ENCODE measurements around the gene AOX1. TPM values are rescaled to one million over a fixed set of nuclear protein-coding genes. Genes with fewer than 3 reads are reported as not detected.

The AOX1 gene
- total and polyA plus RNA-seq, 2 of the 8 experiments (the other 6 are each of a cell fraction or from before 2014, with no cell fraction given): 5.6 to 8.3 TPM

DNA sequence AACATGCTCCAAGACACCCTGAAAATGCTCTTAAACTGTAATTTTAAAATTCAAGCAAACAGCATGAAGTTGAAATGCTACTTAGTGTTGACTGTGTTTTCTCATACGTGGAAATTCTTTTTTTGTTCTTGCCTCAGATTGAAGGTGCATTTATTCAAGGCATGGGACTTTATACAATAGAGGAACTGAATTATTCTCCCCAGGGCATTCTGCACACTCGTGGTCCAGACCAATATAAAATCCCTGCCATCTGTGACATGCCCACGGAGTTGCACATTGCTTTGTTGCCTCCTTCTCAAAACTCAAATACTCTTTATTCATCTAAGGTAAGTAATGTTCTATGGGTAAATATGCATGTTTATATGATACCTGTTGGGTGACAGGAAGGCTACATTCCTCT, 82.7 kb downstream of the AOX1 start:
- H3K4me3 ChIP-seq (ENCODE audit: extremely low read depth in 1 of 4, insufficient read depth in 2 of 4, low read depth in 3 of 4, low read length in 4 of 4): no peak overlapping the region
- DNase-seq (ENCODE audit: low read depth in 1 of 2, low spot score in 2 of 2) (no peak), FAIRE-seq (no peak)
- ChIA-PET CTCF (ENCODE audit: partially characterized antibody) (no interaction called here), POLR2A (ENCODE audit: partially characterized antibody) (no interaction called here)
- no peaks in the 10 kb centered on the region for H3K27me3 ChIP-seq (replicated peaks in 1 of 4; ENCODE audit: control insufficient read depth in 3 of 4, extremely low read depth in 1 of 4, insufficient read depth in 3 of 4, low read length in 3 of 4)
- no peaks in the 10 kb centered on the region for H3K79me2 ChIP-seq (ENCODE audit: control insufficient read depth in 1 of 2, insufficient read depth in 2 of 2, low read length in 2 of 2)
- no peak overlapping the region for H2BK15ac ChIP-seq (ENCODE audit: low read length)
- no peaks in the 10 kb centered on the region for H3K23me2 ChIP-seq (ENCODE audit: low read depth, low read length)
- H3K27ac ChIP-seq (ENCODE audit: low read depth, low read length): no peak overlapping the region
- H4K8ac ChIP-seq (ENCODE audit: extremely low read depth, insufficient read depth, low read length): no peak overlapping the region
- H3K14ac ChIP-seq (ENCODE audit: insufficient read length): no peak overlapping the region
- no peaks in the 10 kb centered on the region for H3K36me3 ChIP-seq (ENCODE audit: control insufficient read depth in 2 of 4, insufficient read depth in 4 of 4, low read length in 3 of 4)
- H2BK12ac ChIP-seq (ENCODE audit: low read depth, low read length): no peak overlapping the region
- no peak overlapping the region for H3K23ac ChIP-seq (ENCODE audit: insufficient read length)
- H4K5ac ChIP-seq (ENCODE audit: insufficient read length, low read depth, low read length): no peak overlapping the region
- H2AFZ ChIP-seq (ENCODE audit: low read length): no peak overlapping the region
- no peaks in the 10 kb centered on the region for H3K4me1 ChIP-seq (replicated peaks in 1 of 4; ENCODE audit: control insufficient read depth in 3 of 4, insufficient read depth in 4 of 4, low read length in 3 of 4)
- no peak overlapping the region for H3K9ac ChIP-seq (replicated peaks in 1 of 4; ENCODE audit: extremely low read depth in 1 of 4, low read depth in 3 of 4, low read length in 3 of 4)
- H2AK5ac ChIP-seq (ENCODE audit: low read depth, low read length): no peak overlapping the region
- 92% methylated on average over 3 of the region's 3 CpGs; no CpG with 5 or more reads in 1 of the 2 experiments for WGBS, 2 experiments (ENCODE audit: extremely low coverage in 1 of 2, insufficient coverage in 1 of 2, insufficient read length in 1 of 2, insufficient replicate concordance in 2 of 2, low coverage in 1 of 2, low lambda C conversion rate in 2 of 2, missing lambda C conversion rate in 1 of 2)
- no peaks in the 10 kb centered on the region for H3K79me1 ChIP-seq (ENCODE audit: low read depth, low read length)
- no peak overlapping the region for H2BK120ac ChIP-seq (replicated peaks; ENCODE audit: low read depth, low read length)
- no peak overlapping the region for H3K56ac ChIP-seq (replicated peaks; ENCODE audit: insufficient read length, low read depth, low read length)
- H3K4me2 ChIP-seq (ENCODE audit: insufficient read depth in 1 of 2, low read depth in 2 of 2, low read length in 2 of 2): no peak overlapping the region
- no peak overlapping the region for H3K4ac ChIP-seq (replicated peaks; ENCODE audit: insufficient read length, low read depth, low read length)
- H2BK5ac ChIP-seq (ENCODE audit: low read depth, low read length): no peak overlapping the region
- H3K18ac ChIP-seq (ENCODE audit: extremely low read depth, low read length): no peak overlapping the region
- H2BK20ac ChIP-seq (ENCODE audit: low read length): no peak overlapping the region
- no peaks in the 10 kb centered on the region for H4K20me1 ChIP-seq (replicated peaks in 1 of 2; ENCODE audit: control insufficient read depth in 1 of 2, insufficient read depth in 2 of 2, low read length in 2 of 2)
- H4K91ac ChIP-seq (replicated peaks; ENCODE audit: insufficient read length, low read length): no peak overlapping the region
- H3K9me3 ChIP-seq (ENCODE audit: insufficient read depth in 2 of 2, low read depth in 1 of 2, low read length in 1 of 2): no peaks in the 10 kb centered on the region
- TF ChIP-seq, protein P1, sequence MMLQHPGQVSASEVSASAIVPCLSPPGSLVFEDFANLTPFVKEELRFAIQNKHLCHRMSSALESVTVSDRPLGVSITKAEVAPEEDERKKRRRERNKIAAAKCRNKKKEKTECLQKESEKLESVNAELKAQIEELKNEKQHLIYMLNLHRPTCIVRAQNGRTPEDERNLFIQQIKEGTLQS (IDR thresholded peaks at IDR 0.05; ENCODE audit: insufficient read depth, low read depth, low read length): no peak
- TF ChIP-seq SIRT6 (IDR thresholded peaks at IDR 0.05; ENCODE audit: low read length): no peak
- no peak for TF ChIP-seq BCL11A (IDR thresholded peaks at IDR 0.05; ENCODE audit: low read depth in 2 of 2, low read length in 2 of 2)
- no peak for TF ChIP-seq TEAD4 (IDR thresholded peaks at IDR 0.05; ENCODE audit: low read depth, low read length)
- TF ChIP-seq, protein P2, sequence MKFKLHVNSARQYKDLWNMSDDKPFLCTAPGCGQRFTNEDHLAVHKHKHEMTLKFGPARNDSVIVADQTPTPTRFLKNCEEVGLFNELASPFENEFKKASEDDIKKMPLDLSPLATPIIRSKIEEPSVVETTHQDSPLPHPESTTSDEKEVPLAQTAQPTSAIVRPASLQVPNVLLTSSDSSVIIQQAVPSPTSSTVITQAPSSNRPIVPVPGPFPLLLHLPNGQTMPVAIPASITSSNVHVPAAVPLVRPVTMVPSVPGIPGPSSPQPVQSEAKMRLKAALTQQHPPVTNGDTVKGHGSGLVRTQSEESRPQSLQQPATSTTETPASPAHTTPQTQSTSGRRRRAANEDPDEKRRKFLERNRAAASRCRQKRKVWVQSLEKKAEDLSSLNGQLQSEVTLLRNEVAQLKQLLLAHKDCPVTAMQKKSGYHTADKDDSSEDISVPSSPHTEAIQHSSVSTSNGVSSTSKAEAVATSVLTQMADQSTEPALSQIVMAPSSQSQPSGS (IDR thresholded peaks at IDR 0.05; ENCODE audit: low read length): no peak
- TF ChIP-seq GTF2F1 (IDR thresholded peaks at IDR 0.05; ENCODE audit: borderline replicate concordance, low read depth, low read length): no peak
- TF ChIP-seq CTBP2 (IDR thresholded peaks at IDR 0.05; ENCODE audit: borderline replicate concordance, insufficient read depth, insufficient read length, low read length): no peak
- TF ChIP-seq, protein P3, sequence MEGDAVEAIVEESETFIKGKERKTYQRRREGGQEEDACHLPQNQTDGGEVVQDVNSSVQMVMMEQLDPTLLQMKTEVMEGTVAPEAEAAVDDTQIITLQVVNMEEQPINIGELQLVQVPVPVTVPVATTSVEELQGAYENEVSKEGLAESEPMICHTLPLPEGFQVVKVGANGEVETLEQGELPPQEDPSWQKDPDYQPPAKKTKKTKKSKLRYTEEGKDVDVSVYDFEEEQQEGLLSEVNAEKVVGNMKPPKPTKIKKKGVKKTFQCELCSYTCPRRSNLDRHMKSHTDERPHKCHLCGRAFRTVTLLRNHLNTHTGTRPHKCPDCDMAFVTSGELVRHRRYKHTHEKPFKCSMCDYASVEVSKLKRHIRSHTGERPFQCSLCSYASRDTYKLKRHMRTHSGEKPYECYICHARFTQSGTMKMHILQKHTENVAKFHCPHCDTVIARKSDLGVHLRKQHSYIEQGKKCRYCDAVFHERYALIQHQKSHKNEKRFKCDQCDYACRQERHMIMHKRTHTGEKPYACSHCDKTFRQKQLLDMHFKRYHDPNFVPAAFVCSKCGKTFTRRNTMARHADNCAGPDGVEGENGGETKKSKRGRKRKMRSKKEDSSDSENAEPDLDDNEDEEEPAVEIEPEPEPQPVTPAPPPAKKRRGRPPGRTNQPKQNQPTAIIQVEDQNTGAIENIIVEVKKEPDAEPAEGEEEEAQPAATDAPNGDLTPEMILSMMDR (IDR thresholded peaks at IDR 0.05; ENCODE audit: control extremely low read depth in 1 of 3, insufficient read depth in 1 of 3, low read depth in 1 of 3, low read length in 3 of 3): no peak
- no peak for TF ChIP-seq EZH2 (IDR thresholded peaks at IDR 0.05; ENCODE audit: low read depth, low read length, severe bottlenecking)
